GM12878 (cell line): ENCODE data around the gene RNASEH2A. TPM values are rescaled to one million over a fixed set of nuclear protein-coding genes. Genes with fewer than 3 reads are reported as not detected.

Experiments
- ATF7 ChIP-seq: fragments of 450-650 bp; IDR thresholded peaks from 2 replicates; pipeline ENCODE4 v1.6.1; 2016; ENCODE audit warnings: low read depth, mild to moderate bottlenecking
- BHLHE40 ChIP-seq, 2 experiments: fragments of 450-650 bp in 1 of 2; IDR thresholded peaks; 2 replicates each; pipeline ENCODE4 v1.6.1; 2011 to 2017; ENCODE audit warnings: low read depth in 2 of 2, borderline replicate concordance in 1 of 2, improper control_type of control experiment in 1 of 2, low read length in 1 of 2, mild to moderate bottlenecking in 1 of 2
- CHD2 ChIP-seq: IDR thresholded peaks from 2 replicates; pipeline ENCODE4 v1.6.1; 2011; ENCODE audit warnings: low read depth, low read length, improper control_type of control experiment, borderline replicate concordance
- EED ChIP-seq: sonication (generic); IDR thresholded peaks from 2 replicates; pipeline ENCODE4 v1.6.1; 2016; ENCODE audit warnings: antibody characterized with exemption, low read depth
- HCFC1 ChIP-seq: fragments of 150-350 bp; IDR thresholded peaks from 2 replicates; pipeline ENCODE4 v1.6.1; 2014; ENCODE audit warnings: low read length
- HDGF ChIP-seq: fragments of 450-650 bp; IDR thresholded peaks from 2 replicates; pipeline ENCODE4 v1.6.1; 2016; ENCODE audit warnings: antibody characterized with exemption
- IKZF2 ChIP-seq, 2 experiments: fragments of 450-650 bp; IDR thresholded peaks; 2 replicates each; pipeline ENCODE4 v1.6.1; 2017; ENCODE audit warnings: mild to moderate bottlenecking in 2 of 2, moderate library complexity in 2 of 2
- MEF2B ChIP-seq: fragments of 450-650 bp; IDR thresholded peaks from 2 replicates; pipeline ENCODE4 v1.6.1; 2018; ENCODE audit warnings: mild to moderate bottlenecking, moderate library complexity; ENCODE audit not compliant: partially characterized antibody, poor library complexity, severe bottlenecking
- NBN ChIP-seq: fragments of 450-650 bp; IDR thresholded peaks from 2 replicates; pipeline ENCODE4 v1.6.1; 2016
- NFIC ChIP-seq: IDR thresholded peaks from 2 replicates; pipeline ENCODE4 v1.6.1; 2012; ENCODE audit warnings: low read depth, mild to moderate bottlenecking, inconsistent platforms, low read length, moderate library complexity
- RAD51 ChIP-seq: fragments of 450-650 bp; IDR thresholded peaks from 2 replicates; pipeline ENCODE4 v1.6.1; 2016; ENCODE audit warnings: moderate library complexity, mild to moderate bottlenecking, inconsistent platforms
- RB1 ChIP-seq: fragments of 450-650 bp; formaldehyde crosslinking; IDR thresholded peaks from 2 replicates; pipeline ENCODE4 v1.6.1; 2017; ENCODE audit warnings: mild to moderate bottlenecking, borderline replicate concordance
- SMARCA5 ChIP-seq: fragments of 450-650 bp; IDR thresholded peaks from 2 replicates; pipeline ENCODE4 v1.6.1; 2017; ENCODE audit warnings: mild to moderate bottlenecking
- SMC3 ChIP-seq: IDR thresholded peaks from 2 replicates; pipeline ENCODE4 v1.6.1; 2011; ENCODE audit warnings: low read length, improper control_type of control experiment, borderline replicate concordance
- TBL1XR1 ChIP-seq: IDR thresholded peaks from 2 replicates; pipeline ENCODE4 v1.6.1; 2012; ENCODE audit warnings: low read depth, low read length, improper control_type of control experiment
- YY1 ChIP-seq: IDR thresholded peaks from 2 replicates; pipeline ENCODE4 v1.6.1; 2011; ENCODE audit warnings: low read depth, mild to moderate bottlenecking, low read length
- ZNF24 ChIP-seq: fragments of 450-650 bp; IDR thresholded peaks from 2 replicates; pipeline ENCODE4 v1.6.1; 2017; ENCODE audit warnings: antibody characterized with exemption, mild to moderate bottlenecking
- polyA plus RNA-seq, 11 experiments: library from polyadenylated mRNA; depleted of rRNA in 4 of 11; unstranded in 6 of 11; stranded (reverse) in 5 of 11; fragments of >200 nt; fragmentation: Nextera tagmentation in 4 of 11; fragmentation: Illumina TruSeq in 1 of 11; extraction: Ambion mirVana in 4 of 11; extraction: Trizol in 1 of 11; gene quantifications; 1 replicate in 1 of 11; 2 replicates in 10 of 11; pipeline versions ENCODE4 v1.2.1 to v1.2.3, GENCODE V29; 2011 to 2016; ENCODE audit warnings: inconsistent platforms in 2 of 11, missing spikeins in 2 of 11, low read depth in 1 of 11
- total RNA-seq, 4 experiments: library from RNA; depleted of rRNA in 3 of 4; stranded (reverse); fragments of >200 nt in 3 of 4; fragmentation: Illumina TruSeq in 1 of 4; extraction: Trizol in 1 of 4; gene quantifications; 2 replicates each; pipeline versions ENCODE4 v1.2.1 to v1.2.3, GENCODE V29; 2013 to 2021
- TF ChIP-seq, protein P1 (sequence below): IDR thresholded peaks from 2 replicates; pipeline ENCODE4 v1.6.1; 2012; ENCODE audit warnings: low read depth, low read length, improper control_type of control experiment
- TF ChIP-seq, protein P2 (sequence below): IDR thresholded peaks from 2 replicates; pipeline ENCODE4 v1.6.1; 2011; ENCODE audit warnings: mild to moderate bottlenecking, low read depth, low read length, moderate library complexity; ENCODE audit not compliant: insufficient replicate concordance
- TF ChIP-seq, protein P3 (sequence below): fragments of 450-650 bp; formaldehyde crosslinking; IDR thresholded peaks from 2 replicates; pipeline ENCODE4 v1.5.0; 2022; ENCODE audit warnings: mild to moderate bottlenecking, missing genetic modification characterization
- TF ChIP-seq, protein P4 (sequence below): fragments of 450-650 bp; IDR thresholded peaks from 2 replicates; pipeline ENCODE4 v1.6.1; 2017; ENCODE audit warnings: mild to moderate bottlenecking, moderate library complexity

The RNASEH2A gene
- total and polyA plus RNA-seq, 10 of the 15 experiments (the other 5 are each of a cell fraction or from before 2014, with no cell fraction given): 17.4 to 103 (median 40.4) TPM

DNA sequence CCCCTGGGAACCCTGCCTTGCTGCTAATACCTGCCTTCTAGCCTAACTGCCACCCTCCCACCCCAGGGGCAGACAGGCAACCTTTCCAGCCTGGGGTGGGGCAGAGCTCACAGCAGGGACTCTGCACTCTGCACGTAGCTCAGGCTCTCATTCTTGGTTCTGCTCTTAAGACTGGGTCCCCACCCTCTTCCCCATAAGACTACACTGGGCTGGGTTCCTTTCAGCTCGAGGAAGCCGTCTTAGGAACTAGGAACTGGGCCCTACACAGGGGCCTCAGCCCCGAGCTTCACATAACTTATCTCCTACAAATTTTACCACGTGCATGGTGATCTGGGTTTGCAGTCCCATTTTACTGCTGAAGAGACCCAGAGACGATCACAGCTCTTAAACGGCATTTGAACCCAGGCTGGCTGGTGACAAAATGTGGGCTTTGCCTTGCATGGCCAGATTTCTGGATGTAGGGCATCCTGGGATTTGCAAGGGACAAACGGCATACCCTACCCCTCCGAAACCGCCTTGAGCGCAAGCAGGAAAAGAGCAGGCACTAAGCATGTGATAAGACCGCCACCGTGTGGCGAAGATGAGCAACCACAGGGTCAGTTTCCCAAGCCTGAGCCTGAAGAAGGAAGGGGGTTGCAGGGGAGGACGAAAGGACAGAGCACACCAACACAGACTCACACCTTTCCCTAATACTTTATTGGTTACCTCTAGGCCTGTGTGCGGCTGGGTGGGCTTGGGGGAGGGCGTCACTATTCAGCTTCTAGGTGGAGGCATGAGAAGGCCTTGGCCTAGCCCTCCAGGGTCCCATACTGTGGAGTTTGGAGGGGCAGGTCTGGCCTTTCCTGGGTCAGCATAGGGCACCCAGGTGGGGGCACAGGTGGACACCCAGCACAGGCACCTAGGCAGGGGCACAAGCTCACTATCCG is 10.0 kb upstream of the RNASEH2A start (continued):
- TF ChIP-seq IKZF2 (IDR thresholded peaks at IDR 0.05): peak; percentile 52 to 53; a peak in 2 of 4 replicates
- 0 out of 2 replicates have a peak, but pooled peaks have one; percentile 25 for TF ChIP-seq CHD2
- TF ChIP-seq EED: 0 out of 2 replicates have a peak, but pooled peaks have one; percentile 47
- TF ChIP-seq, protein P1, sequence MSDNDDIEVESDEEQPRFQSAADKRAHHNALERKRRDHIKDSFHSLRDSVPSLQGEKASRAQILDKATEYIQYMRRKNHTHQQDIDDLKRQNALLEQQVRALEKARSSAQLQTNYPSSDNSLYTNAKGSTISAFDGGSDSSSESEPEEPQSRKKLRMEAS: 0 out of 2 replicates have a peak, but pooled peaks have one; percentile 27
- TF ChIP-seq, protein P2, sequence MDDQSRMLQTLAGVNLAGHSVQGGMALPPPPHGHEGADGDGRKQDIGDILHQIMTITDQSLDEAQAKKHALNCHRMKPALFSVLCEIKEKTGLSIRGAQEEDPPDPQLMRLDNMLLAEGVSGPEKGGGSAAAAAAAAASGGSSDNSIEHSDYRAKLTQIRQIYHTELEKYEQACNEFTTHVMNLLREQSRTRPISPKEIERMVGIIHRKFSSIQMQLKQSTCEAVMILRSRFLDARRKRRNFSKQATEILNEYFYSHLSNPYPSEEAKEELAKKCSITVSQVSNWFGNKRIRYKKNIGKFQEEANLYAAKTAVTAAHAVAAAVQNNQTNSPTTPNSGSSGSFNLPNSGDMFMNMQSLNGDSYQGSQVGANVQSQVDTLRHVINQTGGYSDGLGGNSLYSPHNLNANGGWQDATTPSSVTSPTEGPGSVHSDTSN: no peak
- peak; percentile 99 for TF ChIP-seq SMC3
- TF ChIP-seq YY1: peak; percentile 79; the same call in 1 of the 2 replicates
- TF ChIP-seq SMARCA5: peak; percentile 70; the same call in 1 of the 2 replicates
- peak; percentile 95 for TF ChIP-seq NBN
- TF ChIP-seq, protein P3, sequence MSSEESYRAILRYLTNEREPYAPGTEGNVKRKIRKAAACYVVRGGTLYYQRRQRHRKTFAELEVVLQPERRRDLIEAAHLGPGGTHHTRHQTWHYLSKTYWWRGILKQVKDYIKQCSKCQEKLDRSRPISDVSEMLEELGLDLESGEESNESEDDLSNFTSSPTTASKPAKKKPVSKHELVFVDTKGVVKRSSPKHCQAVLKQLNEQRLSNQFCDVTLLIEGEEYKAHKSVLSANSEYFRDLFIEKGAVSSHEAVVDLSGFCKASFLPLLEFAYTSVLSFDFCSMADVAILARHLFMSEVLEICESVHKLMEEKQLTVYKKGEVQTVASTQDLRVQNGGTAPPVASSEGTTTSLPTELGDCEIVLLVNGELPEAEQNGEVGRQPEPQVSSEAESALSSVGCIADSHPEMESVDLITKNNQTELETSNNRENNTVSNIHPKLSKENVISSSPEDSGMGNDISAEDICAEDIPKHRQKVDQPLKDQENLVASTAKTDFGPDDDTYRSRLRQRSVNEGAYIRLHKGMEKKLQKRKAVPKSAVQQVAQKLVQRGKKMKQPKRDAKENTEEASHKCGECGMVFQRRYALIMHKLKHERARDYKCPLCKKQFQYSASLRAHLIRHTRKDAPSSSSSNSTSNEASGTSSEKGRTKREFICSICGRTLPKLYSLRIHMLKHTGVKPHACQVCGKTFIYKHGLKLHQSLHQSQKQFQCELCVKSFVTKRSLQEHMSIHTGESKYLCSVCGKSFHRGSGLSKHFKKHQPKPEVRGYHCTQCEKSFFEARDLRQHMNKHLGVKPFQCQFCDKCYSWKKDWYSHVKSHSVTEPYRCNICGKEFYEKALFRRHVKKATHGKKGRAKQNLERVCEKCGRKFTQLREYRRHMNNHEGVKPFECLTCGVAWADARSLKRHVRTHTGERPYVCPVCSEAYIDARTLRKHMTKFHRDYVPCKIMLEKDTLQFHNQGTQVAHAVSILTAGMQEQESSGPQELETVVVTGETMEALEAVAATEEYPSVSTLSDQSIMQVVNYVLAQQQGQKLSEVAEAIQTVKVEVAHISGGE (CRISPR knock-in tag): no peak
- TF ChIP-seq ZNF24: no peak
- peak; percentile 86 for TF ChIP-seq RB1
- TF ChIP-seq, protein P4, sequence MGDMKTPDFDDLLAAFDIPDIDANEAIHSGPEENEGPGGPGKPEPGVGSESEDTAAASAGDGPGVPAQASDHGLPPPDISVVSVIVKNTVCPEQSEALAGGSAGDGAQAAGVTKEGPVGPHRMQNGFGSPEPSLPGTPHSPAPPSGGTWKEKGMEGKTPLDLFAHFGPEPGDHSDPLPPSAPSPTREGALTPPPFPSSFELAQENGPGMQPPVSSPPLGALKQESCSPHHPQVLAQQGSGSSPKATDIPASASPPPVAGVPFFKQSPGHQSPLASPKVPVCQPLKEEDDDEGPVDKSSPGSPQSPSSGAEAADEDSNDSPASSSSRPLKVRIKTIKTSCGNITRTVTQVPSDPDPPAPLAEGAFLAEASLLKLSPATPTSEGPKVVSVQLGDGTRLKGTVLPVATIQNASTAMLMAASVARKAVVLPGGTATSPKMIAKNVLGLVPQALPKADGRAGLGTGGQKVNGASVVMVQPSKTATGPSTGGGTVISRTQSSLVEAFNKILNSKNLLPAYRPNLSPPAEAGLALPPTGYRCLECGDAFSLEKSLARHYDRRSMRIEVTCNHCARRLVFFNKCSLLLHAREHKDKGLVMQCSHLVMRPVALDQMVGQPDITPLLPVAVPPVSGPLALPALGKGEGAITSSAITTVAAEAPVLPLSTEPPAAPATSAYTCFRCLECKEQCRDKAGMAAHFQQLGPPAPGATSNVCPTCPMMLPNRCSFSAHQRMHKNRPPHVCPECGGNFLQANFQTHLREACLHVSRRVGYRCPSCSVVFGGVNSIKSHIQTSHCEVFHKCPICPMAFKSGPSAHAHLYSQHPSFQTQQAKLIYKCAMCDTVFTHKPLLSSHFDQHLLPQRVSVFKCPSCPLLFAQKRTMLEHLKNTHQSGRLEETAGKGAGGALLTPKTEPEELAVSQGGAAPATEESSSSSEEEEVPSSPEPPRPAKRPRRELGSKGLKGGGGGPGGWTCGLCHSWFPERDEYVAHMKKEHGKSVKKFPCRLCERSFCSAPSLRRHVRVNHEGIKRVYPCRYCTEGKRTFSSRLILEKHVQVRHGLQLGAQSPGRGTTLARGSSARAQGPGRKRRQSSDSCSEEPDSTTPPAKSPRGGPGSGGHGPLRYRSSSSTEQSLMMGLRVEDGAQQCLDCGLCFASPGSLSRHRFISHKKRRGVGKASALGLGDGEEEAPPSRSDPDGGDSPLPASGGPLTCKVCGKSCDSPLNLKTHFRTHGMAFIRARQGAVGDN: no peak; the same call in 1 of the 2 replicates
- TF ChIP-seq MEF2B: peak; percentile 17
- no peak for TF ChIP-seq NFIC
- TF ChIP-seq HCFC1: no peak
- peak; percentile 52; the same call in 1 of the 2 replicates for TF ChIP-seq HDGF
- TF ChIP-seq BHLHE40 (IDR thresholded peaks at IDR 0.05; ENCODE audit: borderline replicate concordance in 1 of 2, low read depth in 2 of 2, low read length in 1 of 2): peak; percentile 52 to 59; a peak in 2 of 4 replicates
- peak; percentile 29; the same call in 1 of the 2 replicates for TF ChIP-seq RAD51
- no peak for TF ChIP-seq TBL1XR1
- peak; percentile 40; the same call in 1 of the 2 replicates for TF ChIP-seq ATF7
